HG02623 (cell line): ENCODE data around the gene CDYL2.
"Not testable (repeated sequence)": the region's sequence is repeated elsewhere in the genome, so short reads cannot be mapped to it uniquely, and the experiment has no call there.

ENCODE experiments used
- ATAC-seq: cut with Tn5 transposase; IDR thresholded peaks from one replicate; pipeline ENCODE4 v1.9.1; 2021; ENCODE audit warnings: moderate library complexity; ENCODE audit not compliant: unreplicated experiment

CDYL2 gene

DNA sequence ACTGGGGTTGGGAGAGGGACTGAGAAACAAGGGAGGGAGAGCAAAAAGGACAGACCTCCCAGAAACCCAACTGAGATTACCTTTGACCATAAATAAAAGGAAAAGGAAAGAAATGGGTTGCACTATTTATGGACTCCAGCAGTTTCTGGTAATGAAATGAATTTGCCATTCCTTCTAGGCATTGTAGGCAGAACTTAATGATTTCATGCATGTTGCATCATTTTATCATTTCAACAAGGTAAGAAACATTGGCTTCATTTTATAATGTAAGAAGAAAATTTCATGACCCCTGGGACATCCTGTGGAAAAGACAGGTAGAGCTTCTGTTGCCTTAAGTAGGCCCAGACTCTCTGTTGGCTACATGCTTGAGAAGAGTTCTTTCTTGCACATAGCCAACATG, 8.2 kb upstream of the CDYL2 start:
- ATAC-seq: no peak

DNA sequence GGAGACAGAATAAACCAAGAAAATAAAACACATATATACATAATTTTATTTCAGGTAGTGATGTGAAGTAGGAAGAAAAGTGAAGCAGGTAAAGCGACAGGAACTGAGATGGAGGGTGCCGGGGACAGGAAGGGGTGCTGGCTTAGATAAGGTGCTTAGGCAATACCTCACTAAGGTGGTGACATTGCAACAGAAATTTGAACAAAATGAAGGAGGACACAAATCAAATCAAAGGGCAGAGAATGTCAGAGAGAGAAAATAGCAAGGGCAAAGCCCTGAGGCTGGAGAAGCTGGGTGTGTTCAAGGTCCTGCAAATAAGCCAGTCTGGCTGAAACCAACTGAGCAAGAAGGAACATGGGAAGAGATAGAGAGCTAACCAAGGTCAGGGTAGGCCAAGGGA, 5.0 kb upstream of the CDYL2 start:
- ATAC-seq: no peak

DNA sequence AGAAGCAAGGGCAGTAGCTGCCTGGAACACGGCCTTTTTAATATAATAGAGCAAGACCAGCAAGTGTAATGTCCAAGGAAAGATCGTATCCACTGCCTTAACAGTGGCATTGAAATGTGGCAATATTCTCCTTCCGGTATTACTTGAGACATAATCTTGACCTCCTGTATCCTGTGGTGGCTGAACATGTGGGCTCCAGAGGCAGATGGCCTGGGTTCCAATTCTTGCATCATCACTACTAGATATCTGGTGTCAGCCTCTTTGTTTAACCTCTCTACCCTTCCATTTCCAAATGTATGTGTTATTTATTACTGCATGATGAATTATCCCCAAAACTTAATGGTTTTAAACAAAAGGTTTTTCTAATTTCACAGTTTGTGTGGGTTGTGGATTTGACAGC, 3.5 kb upstream of the CDYL2 start:
- ATAC-seq: no peak

DNA sequence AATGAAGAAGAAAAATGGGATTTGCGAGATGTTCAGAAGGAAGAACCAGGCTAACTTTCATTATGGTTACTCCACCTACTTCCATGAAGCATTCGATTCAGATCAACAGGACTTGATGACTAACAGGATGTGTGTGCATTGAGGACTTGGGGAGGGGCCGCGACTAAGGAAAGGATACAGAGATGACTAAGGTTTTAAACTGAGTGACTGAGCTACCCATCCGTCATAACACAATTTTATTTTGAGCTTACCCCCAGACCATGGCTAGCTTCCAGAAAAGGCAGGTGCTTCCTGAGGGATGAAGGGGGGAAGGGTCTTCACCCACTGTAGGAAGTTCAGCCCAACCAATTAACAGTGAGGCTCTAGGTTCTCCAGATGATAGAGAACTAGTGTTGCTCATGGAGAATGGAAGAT, 2.5 kb upstream of the CDYL2 start:
- no peak for ATAC-seq

DNA sequence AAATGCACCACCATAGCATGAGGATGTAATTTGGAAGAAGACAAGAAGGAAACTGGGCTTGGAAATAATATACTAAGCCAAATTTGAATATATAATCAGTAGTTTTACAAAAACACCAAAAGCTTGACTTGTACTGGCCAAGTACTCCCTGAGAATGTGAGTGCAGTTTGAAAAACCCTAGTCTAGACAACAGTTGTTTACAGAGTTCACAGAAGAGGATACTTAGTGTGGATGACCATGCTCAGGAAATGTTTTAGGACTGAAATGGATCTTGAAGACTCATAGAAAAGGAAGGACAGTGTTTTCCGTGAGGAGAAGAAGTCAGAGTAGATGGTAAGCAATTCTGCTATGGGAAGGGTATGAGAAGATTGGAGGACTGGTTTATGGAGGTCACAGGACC, 1.9 kb upstream of the CDYL2 start:
- no peak for ATAC-seq

DNA sequence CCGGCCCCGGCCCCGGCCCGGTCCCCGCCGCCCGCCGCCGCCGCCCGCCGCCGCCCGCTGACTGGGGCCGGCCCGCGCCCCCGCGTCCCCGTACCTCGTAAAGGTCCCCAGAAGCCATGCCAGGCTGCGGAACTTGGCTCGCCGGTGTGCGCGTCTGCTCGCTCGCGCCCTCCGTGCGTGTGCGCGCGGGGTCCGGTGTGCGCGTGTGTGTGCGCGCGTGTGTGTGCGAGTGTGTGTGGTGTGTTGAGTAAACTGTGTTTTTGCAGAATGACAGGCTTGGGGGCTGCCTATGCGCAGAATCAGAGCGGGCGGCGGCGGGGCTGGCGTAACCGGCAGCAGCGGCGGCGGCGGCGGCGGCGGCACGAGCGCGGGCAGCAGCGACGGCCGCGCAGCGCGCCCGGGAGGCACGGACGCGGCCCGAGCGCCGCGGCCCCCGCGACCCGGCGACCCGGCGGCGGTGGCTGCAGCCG, 307 bp downstream of the CDYL2 start:
- peak; percentile 36 for ATAC-seq

DNA sequence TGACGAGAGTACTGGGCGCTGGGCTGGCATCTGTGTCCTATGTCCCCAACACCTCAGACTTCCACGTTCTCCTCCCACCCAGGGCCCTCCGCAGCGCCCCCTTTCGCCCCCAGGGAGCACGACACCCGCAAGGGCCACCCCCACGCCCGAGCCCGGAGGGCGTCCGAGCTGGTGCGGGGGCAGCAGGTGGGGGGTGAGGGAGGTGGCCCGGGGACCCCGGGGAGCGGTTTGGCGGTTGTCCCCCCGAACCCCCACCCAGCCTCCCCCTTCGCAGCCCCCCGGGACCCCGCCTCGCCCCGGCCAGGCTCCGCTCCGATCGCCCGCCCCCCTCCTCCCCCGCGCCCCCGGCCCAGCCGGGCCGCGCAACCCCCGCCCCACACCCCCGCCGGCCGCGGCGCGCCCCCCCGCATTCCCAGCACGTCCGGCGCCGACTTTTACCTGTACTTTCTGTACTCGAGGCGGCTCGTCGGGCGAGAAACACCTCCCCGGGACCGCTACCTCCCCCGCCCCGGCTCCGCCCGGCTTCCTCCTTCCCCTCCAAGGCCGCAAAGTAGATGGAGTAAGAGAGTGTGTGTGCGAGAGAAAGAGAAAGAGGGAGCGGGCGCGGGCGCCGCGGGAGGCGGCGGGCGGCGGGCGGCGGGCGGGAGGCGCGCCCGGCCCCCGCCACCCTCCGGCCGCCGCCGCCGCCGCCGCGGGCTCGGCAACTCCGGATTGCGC, 901 bp downstream of the CDYL2 start:
- peak; percentile 16 for ATAC-seq

DNA sequence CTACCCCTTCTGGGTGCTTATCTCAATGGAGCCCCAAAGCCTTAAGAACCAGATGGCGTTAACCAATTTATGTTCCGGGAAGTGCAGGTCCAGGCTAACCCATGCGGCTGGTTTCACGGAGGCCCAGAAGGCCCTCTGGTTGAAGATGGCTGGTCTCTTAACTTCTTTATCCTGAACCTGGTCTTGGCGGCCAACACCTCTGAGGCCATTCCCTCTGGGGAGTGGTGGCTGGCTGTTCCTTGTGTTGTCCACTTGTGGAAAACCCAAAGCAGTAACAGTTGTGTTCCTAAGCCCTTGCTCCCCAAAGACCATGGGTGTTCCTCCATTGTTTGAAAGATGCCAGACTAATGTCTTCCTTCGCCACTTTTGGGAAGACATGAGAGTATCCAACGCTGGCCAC, 1.5 kb downstream of the CDYL2 start:
- no peak for ATAC-seq

DNA sequence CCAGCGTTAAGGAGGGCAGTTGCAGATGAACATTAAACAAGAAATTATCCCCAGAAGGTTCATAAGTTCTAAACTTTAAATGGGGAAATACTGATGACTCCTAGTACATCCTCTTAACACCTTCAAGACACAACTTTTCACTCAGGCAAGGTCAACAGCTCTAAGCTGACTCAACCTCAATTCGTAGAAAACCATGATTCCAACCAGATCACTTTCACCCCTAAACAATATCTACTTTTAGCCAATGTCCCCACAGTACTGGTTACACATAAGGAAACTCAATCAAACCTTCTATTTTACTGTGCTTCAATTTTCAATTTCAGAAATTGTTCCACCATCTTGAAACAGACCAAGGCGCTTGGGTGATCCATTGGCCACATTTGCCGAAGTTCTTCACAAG, 2.3 kb downstream of the CDYL2 start:
- ATAC-seq: no peak

DNA sequence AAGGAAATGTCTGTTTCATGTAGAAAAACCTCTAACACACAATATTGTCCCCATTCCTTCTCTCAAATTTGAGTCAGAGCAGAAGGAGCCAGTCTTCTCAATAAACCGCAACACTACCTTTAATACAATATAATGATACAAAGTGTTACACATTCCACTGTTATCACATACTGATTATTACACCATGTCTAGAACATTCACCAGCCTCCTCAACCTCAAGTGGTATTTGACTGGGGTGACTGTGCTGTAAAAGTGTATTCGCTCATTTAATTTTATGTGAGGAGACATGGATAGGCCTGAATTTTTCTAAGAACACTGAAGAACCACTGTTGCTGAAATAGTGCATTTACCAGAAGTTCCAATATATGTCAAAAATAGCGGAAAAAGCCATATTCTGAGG, 10.3 kb downstream of the CDYL2 start:
- ATAC-seq: no peak

DNA sequence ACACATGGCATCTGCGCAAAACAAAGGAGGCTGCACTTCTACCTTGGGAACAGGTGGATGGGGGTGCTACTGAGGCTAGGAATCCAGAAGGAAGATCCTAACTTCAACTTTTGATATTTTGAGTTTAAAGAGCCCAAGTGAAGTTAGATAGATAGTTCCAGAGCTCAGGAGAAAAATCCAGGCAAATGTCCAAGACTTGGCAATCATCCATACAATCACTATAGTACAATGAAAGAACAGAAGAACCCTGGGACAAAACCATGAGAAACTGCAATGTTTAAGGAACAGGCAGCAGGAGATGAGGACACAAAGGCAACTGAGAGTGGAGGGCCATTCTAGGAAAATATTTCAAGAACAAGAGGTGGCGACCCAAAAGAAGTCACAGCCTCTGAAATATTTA, 12.4 kb downstream of the CDYL2 start:
- no peak for ATAC-seq

DNA sequence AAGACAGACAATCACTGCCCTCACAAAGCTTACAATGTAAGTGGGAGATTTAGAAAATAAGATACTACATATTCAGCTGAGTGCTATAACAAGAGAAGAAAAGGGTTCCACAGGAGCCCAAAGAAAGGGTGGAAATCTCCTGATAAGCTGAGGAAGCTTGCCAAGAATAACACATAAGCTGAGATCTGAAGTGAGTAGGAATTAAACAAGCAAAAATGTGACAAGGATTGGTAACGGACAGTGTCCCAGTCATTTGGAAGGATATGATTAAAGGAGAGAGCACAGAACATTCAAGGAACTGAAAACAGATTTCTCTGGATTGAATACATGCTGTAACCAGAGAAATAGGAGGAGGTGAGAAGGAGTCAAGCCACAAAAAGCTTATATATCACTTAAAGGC, 13.0 kb downstream of the CDYL2 start:
- no peak for ATAC-seq

DNA sequence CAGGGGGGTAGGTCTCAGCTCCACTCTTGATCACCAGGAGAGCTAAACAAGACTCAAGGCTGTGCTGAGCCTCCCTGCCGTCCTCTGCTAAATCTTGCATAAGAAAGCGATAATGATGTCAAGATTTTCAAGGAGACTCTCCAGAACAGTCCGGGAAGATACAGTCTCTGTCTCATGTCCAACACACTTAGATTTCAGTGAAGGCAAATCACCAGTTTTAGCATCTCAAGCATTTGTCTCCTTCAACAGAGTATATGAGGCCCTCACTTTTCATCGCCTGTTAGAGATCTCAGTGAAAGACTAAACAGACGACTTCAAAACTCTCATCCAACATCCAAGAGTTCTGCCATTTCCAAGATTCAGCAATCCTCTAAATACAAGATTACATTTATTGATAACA, 13.6 kb downstream of the CDYL2 start:
- no peak for ATAC-seq

DNA sequence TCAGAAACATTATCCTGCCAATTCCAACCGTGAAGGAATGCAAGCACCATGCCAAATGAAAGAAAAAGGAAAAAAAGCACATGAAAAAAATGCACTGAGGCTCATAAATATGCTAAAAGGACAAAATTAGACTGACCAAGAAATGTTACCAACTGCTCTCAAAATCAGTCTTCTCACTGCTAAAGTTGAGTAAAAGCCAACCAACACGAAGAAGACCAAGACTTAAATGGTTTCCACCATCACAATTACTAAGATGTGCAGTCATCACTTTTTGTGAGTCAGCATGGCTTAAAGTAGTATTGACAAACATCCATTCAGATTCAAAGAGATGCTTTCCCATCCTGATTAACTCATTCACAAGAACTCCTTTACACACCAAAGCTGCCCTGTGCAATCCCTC, 16.4 kb downstream of the CDYL2 start:
- ATAC-seq: no peak

DNA sequence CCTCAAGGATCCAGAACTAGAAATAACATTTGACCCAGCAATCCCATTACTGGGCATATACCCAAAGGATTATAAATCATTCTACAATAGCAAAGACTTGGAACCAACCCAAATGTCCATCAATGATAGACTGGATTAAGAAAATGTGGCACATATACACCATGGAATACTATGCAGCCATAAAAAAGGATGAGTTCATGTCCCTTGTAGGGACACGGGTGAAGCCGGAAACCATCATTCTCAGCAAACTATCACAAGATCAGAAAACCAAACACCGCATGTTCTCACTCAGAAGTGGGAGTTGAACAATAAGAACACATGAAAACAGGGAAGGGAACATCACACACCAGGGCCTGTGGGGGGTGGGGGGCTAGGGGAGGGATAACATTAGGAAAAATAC, 17.8 kb downstream of the CDYL2 start:
- not testable (repeated sequence) for ATAC-seq

DNA sequence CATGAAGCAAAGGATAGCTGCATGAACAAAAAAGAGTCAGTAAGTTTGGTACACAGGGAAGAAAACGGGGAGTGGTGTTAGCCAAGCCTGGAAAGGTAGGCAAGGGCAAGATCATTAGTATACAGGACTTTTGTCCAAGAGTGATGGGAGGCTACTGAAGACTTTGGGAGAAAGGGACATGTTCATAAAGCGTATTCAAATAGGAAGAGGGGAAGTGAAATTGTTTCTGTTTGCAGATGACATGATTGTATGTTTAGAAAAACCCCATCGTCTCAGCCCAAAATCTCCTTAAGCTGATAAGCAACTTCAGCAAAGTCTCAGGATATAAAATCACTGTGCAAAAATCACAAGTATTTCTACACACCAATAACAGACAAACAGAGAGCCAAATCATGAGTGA, 19.4 kb downstream of the CDYL2 start:
- ATAC-seq: no peak

DNA sequence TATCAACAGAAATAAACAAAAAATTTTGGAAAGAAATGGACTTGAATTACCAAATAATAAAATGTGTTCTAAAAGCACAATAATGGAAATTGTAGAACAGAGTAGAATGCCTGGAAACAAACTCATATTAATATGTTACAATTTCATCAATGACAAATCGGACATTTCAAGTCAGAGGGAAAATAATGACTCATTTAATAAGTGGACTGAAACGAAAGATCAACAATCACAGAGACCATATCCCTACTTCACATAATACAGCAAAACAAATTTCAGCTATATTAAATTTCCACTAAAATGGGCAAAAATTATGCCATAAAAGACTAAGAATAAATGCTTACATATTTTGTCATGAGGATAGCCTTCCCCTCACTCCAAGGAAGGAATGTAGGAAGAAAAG, 25.7 kb downstream of the CDYL2 start:
- ATAC-seq: no peak

DNA sequence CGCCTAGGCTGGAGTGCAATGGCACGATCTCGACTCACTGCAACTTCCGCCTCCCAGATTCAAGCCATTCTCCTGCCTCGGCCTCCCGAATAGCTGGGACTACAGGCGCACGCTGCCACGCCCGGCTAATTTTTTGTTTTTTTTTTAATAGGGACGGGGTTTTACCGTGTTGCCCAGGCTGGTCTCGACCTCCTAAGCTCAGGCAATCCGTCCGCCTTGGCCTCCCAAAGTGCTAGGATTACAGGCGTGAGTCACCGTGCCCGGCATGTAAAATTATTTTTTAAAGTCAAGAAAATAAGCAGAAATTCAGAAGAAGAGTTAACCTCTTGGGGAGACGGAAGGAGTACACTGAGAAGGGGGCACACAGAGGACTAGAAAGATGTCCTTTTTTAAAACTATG, 27.5 kb downstream of the CDYL2 start:
- no peak for ATAC-seq

DNA sequence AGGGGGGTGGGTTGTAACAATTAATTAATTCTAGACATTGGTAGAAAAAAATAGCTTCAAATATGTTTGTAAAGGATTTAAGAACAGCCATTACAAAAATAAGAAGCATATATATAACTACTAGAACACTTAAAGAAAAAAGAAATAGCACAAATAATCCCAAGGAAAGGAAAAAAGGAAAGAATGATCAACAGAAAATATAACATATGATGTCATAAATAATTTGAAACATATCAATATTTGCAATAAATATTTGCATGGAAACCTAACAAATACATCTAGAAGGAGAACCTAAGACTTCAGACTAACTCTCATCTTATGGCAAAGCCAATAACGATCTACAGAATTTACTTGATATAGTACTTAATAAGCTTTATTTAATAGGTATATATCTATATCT, 28.9 kb downstream of the CDYL2 start:
- no peak for ATAC-seq

DNA sequence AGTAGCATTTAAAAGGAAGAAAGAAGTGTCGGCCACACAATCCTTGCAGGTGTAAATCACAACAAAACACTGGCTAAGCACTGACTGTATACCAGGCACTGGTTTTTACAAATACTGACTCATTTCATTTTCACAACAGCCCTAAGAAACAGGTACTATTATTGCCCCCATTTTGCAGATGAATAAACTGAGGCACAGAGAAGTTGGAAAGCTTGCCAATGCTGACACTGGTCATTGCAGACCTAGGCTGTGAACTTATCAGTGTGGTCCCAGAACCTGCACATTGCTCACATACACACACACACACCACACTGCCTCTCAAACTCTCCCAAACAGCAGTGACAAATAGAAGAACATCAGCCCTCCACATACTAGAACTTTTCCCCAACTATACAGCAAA, 37.6 kb downstream of the CDYL2 start:
- ATAC-seq: no peak

DNA sequence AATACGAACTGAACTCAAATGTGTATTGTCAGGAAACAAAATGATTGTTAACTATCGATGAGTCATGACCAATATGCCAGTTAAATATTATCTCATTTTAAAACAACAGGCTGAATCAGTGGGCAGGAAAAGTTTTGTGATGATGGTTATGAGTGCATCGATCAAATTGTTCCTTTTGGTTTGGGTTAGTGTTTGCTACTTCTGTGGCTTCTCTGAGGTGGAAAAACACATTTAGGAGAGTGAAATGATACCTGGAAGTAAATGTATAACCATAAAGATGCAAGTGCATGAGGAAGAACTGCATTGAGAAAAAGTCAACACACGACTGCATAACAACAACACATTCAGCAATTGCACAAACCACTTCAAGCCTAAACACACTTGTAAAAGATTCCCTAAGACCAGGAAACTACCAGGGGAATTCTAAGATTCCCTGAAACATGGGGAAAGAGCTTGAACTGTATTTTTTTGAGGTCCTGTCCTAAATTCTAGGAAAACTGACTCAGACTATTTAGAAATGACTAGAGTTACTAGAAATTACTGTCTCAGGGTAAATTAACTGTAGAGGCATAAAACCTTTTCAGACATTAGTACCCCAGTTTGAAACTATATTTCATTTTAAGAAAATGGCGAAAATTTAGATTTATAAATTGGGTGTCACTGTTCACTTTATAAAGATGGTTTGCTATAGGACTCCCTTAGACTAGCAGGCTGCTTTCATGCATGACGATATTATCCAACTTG, 44.8 kb downstream of the CDYL2 start:
- no peak for ATAC-seq

DNA sequence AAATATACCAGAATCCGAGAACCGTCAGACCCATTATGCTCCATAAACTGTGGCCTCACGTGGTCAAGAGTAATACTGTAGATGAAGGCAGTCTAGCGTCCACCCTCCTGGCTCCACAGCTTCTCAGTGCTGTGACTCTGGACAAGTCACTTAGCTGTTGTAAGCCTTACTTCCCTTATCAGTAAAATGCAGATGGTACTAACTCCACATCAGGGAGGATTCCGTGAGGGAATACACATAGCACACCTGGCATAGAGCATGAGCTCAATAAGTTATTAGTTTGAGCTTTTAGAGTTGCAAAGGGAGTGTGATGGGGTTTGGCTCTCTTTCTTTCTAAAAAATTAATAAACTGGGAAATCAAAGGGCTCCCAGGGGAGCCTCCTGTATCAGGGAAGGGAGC, 49.9 kb downstream of the CDYL2 start:
- ATAC-seq: no peak

DNA sequence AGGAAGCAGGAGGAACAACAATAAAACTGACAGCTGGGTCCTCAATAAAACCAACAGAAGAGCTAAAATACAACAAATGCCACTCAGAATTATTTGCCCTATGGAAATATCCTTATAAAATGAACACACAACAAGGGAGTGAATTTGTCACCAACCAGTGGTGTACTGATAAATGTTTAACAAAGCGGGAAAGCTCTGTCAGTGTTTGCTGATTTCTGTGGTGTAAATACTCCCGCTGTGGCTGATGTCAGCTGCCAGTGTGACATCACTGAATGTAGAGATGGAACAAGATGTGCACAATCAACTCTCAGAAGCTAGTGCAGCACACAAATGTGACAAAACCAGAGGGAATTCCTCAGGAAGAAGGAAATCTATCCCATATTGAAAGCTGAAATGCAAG, 51.9 kb downstream of the CDYL2 start:
- ATAC-seq: no peak
